HG02973 (cell line): ENCODE data around the gene TMPRSS3.

ENCODE experiments used
- ATAC-seq: cut with Tn5 transposase; IDR thresholded peaks from one replicate; pipeline ENCODE4 v1.9.1; 2021; ENCODE audit warnings: moderate library complexity; ENCODE audit not compliant: unreplicated experiment

TMPRSS3 gene

GRCh38 chr21:42429021-42429420 lies 33.2 kb upstream of the TMPRSS3 start:
- no peak for ATAC-seq

- ATAC-seq, result no peak
Observed at GRCh38 chr21:42427809-42428419, 32.1 kb upstream of the TMPRSS3 start.

GRCh38 chr21:42426876-42427480 lies 31.1 kb upstream of the TMPRSS3 start:
- ATAC-seq, result no peak

GRCh38 chr21:42426424-42426823 lies 30.6 kb upstream of the TMPRSS3 start:
- ATAC-seq, result no peak

GRCh38 chr21:42425591-42425990 lies 29.7 kb upstream of the TMPRSS3 start:
- ATAC-seq, result no peak

- ATAC-seq, result no peak
Observed at GRCh38 chr21:42424914-42425541, 29.2 kb upstream of the TMPRSS3 start.

GRCh38 chr21:42423685-42424084 lies 27.8 kb upstream of the TMPRSS3 start:
- no peak for ATAC-seq

- no peak for ATAC-seq
Observed at GRCh38 chr21:42423197-42423675, 27.4 kb upstream of the TMPRSS3 start.

GRCh38 chr21:42421018-42421793 lies 25.4 kb upstream of the TMPRSS3 start:
- ATAC-seq, result no peak

GRCh38 chr21:42419845-42420244 lies 24.0 kb upstream of the TMPRSS3 start:
- ATAC-seq, result no peak

GRCh38 chr21:42418886-42419285 lies 23.0 kb upstream of the TMPRSS3 start:
- no peak for ATAC-seq

GRCh38 chr21:42417533-42417932 lies 21.7 kb upstream of the TMPRSS3 start:
- ATAC-seq, result no peak

- peak; percentile 77 for ATAC-seq
Observed at GRCh38 chr21:42414928-42415769, 19.3 kb upstream of the TMPRSS3 start.

GRCh38 chr21:42414553-42414927 lies 18.7 kb upstream of the TMPRSS3 start:
- no peak for ATAC-seq

- ATAC-seq, result no peak
Observed at GRCh38 chr21:42414066-42414465, 18.2 kb upstream of the TMPRSS3 start.

- ATAC-seq, result no peak
Observed at GRCh38 chr21:42413500-42413899, 17.6 kb upstream of the TMPRSS3 start.

- no peak for ATAC-seq
Observed at GRCh38 chr21:42413093-42413492, 17.2 kb upstream of the TMPRSS3 start.

- no peak for ATAC-seq
Observed at GRCh38 chr21:42412636-42412933, 16.7 kb upstream of the TMPRSS3 start.

- no peak for ATAC-seq
Observed at GRCh38 chr21:42411891-42412635, 16.2 kb upstream of the TMPRSS3 start.

- no peak for ATAC-seq
Observed at GRCh38 chr21:42411197-42411869, 15.5 kb upstream of the TMPRSS3 start.
